GM19043 (cell line): ENCODE data around the gene CTNNA1.
"Not testable (repeated sequence)": the region's sequence is repeated elsewhere in the genome, so short reads cannot be mapped to it uniquely, and the experiment has no call there.

Source experiments
- ATAC-seq: cut with Tn5 transposase; IDR thresholded peaks from one replicate; pipeline ENCODE4 v1.9.1; 2021; ENCODE audit warnings: low read depth; ENCODE audit not compliant: unreplicated experiment

The CTNNA1 gene

DNA sequence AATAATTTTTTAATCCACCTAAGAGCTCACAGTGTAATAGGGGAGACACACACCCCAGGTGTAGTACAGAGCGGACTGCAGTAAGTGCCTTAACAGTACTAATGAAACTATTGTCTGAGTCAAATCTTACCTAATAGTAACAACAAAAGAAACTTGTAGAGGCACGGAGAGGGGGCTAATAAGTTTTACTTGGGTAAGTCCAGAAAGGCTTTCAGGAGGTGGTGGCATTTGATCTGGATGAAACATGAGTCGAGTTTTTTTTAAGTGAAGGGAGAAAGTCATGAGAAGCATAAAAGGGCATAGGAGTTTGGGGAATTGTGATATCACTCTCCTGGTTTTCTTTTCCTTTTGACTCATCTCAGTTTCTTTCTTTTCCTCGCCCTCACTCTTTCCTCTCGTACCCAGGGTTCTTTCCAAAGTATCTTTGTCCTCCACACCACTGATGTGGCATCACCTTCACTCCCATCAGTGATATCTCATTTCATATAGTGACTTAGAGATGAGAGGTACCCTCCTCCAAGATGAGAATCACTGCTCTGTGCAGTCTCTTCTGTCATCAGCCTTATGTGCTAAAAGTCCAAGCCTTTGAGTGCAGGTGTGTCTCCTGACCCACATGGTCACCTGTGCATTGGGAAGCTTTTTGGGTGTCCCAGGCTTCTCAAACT, 2.0 kb downstream of the CTNNA1 start:
- no peak for ATAC-seq

DNA sequence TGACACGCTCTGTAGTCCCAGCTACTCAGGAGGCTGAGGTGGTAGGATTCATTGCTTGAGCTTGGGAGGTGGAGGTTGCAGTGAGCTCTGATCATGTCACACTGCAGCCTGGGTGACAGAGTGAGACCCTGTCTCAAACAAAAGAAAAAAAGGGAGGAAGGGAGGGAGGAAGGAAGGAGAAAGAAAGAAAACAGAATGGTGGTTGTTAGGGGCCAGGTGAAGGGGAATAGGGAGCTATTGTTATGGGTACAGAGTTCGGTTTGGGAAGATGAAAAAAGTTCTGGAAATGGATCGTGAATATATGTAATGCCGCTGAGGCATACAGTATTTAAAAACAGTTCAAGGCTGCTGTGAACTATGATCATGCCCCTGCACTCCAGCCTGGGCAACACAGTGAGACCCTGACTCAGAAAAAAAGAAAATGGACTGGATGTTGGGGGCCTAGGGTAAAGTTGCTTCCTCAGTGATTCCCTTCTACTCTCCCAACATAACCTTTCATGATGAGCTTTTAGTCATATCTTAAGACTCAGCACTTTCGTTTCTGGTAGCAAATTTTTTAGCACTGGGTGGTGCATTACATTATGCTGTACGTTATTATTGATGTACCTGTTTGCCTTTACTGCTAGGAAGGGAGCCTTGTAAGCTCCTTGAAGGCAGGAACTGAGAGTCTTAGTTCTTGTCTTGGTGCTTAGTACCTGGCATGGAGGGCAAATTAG, 4.0 kb downstream of the CTNNA1 start:
- no peak for ATAC-seq

DNA sequence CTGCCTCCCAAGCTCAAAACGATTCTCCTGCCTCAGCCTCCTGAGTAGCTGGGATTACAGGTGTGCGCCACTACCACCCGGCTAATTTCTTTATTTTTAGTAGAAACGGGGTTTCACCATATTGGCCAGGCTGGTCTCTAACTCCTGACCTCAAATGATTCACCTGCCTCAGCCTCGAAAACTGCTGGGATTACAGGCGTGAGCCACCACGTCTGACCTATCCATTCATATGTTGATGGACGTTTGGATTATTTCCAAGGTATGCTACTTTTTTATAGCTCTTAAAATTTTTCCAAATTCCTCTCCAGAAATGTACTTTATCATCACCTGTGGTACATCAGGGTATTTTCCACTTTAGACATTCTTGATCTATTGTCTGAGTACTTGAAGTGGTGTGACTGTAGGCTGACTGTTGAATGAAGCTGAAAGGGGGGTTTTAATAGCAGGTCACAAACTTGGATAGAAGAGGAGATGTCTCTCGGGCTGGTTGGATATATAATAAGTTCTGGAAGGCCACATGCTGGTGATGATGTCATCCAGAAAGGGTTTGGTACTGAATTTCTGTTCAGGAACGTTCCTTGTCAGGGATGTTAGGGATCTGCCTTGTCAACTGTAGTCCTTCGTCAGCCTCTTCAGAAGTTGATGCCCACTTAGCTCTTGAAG, 7.4 kb downstream of the CTNNA1 start:
- no peak for ATAC-seq

DNA sequence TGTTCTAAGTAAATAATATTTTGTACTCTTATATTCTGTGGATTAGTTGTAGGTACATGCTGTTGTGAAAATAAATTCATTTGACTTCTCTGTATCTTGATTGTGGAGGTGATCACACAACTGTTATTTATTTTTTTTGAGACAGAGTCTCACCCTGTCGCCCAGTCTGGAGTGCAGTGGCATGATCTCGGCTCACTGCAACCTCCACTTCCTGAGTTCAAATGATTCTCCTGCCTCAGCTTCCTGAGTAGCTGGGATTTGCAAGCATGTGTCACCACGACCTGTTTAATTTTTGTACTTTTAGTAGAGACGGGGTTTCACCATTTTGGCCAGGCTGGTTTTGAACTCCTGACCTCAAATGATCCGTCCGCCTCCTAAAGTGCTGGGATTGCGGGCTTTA, 7.9 kb downstream of the CTNNA1 start:
- ATAC-seq: not testable (repeated sequence)

DNA sequence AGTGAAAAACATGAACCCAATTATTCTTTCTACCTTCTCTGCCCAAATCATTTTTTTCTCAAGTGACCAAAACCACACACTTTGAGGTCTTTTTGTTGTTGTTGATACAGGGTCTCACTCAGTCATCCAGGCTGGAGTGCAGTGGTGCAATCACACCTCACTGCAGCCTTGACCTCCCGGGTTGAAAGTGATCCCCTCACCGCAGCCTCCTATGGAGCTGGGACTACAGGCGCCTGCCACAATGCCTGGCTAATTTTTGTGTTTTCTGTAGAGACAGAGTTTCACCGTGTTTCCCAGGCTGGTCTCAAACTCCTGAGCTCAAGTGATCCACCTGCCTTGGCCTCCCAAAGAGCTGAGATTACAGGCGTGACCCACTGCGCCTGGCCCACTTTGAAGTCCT, 8.4 kb downstream of the CTNNA1 start:
- not testable (repeated sequence) for ATAC-seq

DNA sequence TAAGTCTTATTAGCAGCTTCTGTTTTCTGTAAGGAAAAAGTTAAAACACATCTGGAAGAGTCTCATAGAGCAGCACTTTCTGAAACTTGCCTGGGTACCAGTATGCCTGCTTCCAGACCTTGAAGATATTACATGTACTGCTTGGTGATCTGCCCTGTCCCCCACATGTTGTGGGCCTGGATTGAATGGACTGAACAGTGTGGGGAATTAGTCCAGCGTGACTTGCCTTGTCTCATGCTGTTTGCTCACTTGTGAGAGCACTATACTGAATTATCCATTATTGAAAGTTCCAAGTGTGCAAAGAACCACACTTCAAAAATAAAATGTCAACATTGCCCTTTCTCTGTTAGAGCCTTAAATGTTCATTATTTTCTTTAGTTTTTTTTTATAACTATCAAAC, 8.9 kb downstream of the CTNNA1 start:
- no peak for ATAC-seq

DNA sequence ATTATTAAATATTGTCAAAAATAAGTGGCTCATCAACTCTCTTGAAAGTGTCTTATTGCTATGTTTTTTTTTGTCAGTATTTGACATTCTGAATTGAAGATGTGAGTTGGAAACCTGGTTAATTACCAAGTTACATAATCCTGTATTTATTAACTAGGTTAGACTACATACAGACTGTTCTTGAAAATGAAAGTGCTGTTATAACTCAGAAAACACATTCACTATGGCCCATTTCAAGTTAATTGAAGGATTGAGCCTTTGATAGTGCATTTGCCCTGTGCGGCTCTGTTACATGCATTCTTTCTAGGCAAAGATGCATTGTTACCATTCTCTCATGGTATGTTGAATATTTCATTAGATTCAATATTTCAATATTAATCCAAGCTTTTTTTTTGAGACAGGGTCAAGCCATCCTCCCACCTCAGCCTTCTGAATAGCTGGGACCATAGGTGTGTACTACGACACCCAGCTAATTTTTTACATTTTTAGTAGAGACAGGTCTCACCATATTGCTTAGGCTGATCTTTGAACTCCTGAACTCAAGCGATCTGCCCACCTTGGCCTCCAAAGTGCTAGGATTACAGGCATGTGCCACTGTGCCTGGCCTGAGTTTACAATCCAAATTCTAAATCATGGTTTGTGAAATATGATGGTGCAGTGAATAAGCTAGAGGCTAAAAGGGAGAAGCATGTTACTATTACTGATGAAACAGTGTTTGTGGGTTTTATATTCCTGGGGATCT, 10.0 kb downstream of the CTNNA1 start:
- no peak for ATAC-seq

DNA sequence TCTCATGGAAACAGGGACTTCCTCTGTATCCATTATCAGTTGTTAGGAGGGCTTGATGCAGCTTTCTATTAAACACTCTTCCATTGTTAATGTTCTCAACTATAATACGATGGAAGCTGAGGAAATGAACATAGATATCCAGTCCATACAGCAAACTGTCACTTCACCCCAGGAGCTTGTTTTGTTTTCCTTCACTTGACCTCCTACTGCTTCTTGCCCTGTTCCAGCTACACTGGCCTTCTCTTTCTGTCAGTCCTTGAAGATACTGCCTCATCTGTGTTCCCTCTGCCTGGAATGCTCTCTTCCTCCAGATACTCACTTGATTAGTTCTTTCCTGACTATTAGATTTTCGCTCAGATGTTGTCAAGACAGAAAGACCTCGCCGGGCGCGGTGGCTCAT, 17.1 kb downstream of the CTNNA1 start:
- ATAC-seq: no peak

DNA sequence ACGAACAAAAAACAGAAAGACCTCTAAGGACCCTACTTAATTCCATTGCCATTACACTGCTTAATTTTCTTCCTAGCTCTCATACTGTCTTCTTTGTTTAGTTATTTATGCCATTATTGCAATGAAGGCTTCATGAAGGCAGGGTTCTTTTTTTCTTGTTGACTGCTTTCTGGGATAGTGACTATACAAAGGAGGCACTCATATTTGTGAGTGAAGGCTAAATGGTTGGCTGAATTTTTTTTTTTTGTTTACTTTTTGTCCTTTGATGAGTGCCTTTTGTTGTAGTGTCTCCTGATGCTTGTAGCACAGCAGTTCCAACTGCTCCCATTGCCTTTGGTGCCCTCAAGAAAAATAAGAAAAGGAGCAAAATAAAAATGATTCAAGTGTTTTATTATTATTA, 17.8 kb downstream of the CTNNA1 start:
- ATAC-seq: no peak

DNA sequence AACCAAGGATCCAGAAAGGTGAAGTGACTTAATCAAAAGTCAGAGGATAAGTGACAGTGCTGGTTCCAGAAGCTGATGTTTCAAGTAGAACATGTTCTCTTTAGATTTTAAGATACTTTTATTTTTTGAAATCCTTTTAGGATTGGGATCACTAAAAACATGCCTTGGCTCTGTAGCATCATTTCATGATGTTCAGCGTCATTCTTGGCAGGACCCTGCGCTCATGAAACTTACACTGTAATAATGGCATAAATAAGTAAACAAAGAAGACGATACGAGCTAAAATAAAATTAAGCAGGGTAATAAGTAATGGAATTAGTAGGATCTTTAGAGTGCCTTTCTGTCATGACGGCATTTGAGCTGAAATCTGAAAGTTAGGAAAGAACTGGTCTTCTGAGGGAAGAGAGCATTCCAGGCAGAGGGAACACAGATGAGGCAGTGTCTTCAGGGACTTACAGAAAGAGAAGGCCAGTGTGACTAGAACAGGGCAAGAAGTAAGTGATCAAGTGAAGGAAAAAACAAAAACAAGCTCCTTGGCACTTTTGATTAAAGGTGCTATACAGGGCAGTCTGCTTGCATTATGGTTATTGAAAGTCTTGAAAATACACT, 19.9 kb downstream of the CTNNA1 start:
- ATAC-seq: no peak

DNA sequence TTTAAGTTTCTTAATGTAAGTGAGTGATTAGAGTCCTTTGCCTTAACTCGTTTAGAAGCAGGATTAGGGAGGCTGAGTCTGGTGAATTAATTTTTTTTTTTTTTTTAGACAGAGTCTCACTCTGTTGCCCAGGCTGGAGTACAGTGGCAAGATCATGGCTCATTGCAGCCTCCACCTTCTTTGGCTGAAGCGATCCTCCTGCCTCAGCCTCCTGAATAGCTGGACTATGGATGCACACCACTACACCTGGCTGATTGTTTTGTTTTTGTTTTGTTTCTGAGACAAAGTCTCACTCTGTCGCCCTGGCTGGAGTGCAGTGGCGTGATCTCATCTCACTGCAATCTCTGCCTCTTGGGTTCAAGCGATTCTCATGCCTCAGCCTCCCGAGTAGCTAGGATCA, 20.4 kb downstream of the CTNNA1 start:
- ATAC-seq: not testable (repeated sequence)

DNA sequence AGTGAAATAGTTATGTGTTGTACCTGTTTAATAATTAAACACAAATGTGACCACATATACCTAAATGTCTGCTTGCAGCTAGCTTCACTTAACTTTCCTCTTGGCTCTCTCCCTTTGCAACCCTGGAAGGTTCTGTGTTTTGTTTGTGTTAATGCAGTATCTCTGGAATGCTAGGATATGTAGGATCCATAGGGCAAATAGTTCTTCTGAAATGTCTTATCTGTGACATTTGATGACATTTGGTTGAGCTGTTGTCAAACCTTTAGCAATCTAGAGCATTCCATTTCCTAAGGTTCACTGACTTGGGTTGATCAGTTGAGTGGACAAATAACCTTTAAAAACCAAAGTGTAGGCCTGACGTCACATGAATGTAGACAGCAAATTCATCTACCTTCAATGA, 21.8 kb downstream of the CTNNA1 start:
- ATAC-seq: peak; percentile 49

DNA sequence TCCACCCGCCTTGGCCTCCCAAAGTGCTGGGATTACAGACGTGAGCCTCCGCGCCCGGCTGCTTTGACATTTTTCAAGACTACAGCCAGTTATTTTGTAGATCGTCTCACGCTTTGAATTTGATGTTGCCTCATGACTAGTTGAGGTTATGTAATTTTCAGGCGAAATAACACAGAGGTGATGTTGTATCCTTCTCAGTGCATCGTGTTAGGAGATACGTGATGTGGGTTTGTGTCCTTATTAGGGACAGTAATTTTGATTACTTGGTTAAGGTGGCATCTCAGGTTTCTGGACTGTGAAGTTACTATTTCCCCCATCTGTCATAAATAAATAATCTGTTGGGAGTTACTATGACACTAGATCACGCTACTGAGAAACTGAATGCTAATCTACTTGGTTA, 25.0 kb downstream of the CTNNA1 start:
- no peak for ATAC-seq

DNA sequence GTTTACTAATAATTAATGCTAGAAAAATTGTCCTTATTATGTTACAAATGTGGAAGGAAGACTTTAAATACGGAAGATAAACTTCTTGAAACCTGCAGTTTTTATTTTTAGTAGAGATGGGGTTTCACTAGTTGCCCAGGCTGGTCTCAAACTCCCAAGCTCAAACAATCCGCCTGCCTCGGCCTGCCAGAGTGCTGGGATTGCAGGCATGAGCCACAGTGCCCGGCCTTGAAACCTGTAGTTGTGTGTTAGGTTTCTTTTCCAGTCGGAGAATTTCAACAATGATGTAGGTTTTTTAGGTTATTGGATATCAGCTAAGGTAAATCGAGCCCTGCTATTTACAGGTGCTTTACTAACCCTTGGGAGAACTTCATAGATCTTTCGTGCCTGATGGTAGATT, 30.8 kb downstream of the CTNNA1 start:
- no peak for ATAC-seq

DNA sequence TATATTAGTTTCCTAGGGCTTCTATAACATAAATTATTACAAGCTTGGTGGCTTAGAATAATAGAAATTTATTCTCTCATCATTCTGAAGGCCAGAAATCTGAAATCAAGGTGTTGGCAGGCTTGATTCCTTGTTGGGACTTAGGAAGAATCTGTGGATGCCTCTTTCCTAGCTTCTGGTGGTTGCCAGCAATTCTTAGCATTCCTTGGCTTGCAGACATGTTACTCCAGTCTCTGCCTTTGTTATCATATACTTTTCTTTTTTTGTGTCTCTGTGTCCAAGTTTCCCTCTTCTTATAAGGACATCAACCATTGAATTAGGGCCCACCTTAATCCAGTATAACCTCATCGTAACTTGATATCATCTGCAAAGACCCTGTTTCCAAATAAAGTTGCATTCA, 31.4 kb downstream of the CTNNA1 start:
- no peak for ATAC-seq

DNA sequence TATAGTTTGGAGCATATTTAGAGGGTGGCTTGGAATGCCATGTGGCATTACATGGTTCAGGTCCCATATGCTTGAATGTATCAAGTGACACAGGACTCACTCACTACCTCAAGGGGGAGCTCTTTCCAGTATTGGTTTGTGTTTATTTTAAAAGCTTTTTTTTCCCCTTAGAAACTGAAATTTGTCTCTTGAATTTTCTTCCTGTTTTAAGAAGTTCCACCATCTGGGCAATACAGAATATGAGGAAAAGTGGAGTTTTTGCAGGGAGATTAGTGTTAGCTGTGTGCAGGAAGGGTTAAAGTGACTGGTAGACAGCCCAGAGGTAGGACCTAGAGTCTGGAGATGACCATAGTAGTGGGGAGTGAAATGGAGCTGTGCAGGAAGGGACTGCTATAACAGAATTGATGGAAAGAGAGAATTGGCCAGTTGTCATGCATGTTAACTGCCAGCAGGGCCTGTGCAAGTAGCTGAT, 36.6 kb downstream of the CTNNA1 start:
- ATAC-seq: no peak

DNA sequence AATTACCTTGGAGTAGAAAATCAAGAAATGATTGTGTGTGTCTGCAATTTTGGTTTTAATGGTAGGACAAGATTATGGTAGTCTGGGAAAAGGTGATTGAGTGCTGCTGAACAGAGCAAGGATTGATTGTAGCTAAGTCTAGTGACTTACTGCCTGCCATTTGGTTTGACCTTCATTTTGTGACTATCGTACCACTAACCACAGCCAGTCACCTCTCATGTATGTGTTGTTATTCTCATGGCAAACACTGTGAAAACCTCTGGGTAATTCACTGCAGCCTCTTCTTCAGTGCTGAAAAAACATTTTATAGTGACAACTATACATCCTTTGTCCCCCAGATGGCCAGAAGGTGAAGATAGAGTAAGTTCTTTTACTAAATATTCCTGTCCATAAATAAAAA, 37.5 kb downstream of the CTNNA1 start:
- ATAC-seq: no peak

DNA sequence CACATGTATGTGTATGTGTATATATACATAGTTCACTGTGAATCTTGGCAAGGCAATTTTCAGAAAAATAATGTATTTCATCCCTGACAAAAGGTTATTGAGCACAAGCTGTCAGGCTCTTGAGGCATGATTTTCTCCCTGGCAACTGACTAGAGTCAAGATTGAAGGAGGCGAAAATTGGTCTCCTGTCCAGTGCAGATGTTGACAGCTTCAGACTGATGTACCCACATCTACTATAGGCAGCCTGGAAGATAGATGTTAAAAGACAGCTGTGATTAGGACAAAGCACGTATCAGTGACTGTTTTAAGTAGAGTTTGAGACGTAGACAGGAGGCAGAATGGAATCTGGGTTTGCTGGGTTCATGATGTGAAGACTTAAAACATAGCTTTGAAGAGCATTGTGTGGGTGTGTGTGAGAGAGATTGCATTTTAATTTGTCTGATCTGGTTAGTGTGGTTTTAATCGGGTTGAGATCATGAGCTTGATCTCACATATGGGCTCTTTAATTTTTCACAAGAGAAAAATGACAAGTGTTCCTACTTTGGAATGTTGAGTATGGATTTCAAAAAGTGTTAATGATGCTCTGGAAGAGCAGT, 39.1 kb downstream of the CTNNA1 start:
- no peak for ATAC-seq

DNA sequence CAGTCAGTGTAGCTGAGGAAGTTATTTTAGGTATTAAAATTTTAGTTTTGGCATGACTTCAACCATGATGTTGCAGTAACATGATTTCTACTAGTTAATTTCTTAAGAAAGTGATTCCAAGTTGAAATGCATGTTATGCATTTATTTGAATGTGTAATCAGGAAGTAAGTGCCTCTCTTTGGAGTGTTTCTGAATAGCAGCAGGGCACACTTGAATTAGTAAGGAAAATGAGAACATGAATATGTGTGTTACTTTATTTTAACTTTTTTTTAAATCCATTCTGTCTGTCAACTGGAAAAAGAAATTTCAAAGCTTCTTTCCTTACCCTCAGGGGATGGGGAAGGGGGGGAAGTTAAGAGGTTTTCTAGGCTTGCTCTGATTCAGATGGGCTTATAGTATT, 40.4 kb downstream of the CTNNA1 start:
- no peak for ATAC-seq

DNA sequence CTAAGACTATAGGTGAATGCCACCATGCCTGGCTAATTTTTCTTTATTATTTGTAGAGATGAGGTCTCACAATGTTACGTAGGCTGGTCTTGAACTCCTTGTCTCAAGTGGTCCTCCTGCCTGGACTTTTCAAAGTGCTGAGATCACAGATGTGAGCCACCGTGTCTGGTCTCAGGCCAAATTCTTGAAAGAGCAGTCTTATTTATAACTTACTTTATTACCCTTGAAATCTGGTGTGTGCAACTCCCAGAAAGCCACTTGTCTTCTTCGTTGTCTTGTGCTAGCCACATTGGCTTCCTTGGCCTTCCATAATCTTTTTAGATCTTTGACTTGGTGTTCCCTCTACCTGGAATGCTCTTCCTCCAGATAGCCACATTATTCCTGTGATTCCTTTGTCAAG, 50.1 kb downstream of the CTNNA1 start:
- no peak for ATAC-seq
